SK-N-SH treated with all-trans-retinoic acid at 6 μM for 48 hours (cell line): ENCODE data around the gene RBM3.
"Not testable (repeated sequence)": the region's sequence is repeated elsewhere in the genome, so short reads cannot be mapped to it uniquely, and the experiment has no call there.

ENCODE experiments used
- ATAC-seq: fragments of 200-7000 bp; cut with Tn5 transposase; 3 replicates; pipeline ENCODE4 v1.9.1; 2020; ENCODE audit warnings: mild to moderate bottlenecking, moderate library complexity
- ARNTL ChIP-seq: fragments of 450-650 bp; formaldehyde crosslinking; IDR thresholded peaks from 2 replicates; pipeline ENCODE4 v1.5.0; 2020; ENCODE audit warnings: low read depth, mild to moderate bottlenecking, moderate library complexity, borderline replicate concordance
- BACH2 ChIP-seq: fragments of 250-450 bp; sonication (Bioruptor Pico); IDR thresholded peaks from 2 replicates; pipeline ENCODE4 v1.9.0; 2021; ENCODE audit warnings: mild to moderate bottlenecking, borderline replicate concordance
- CSDC2 ChIP-seq: fragments of 250-450 bp; sonication (Bioruptor Pico); IDR thresholded peaks from 2 replicates; pipeline ENCODE4 v1.5.0; 2020; ENCODE audit warnings: mild to moderate bottlenecking, moderate library complexity
- ESRRG ChIP-seq: fragments of 250-450 bp; sonication (Bioruptor Pico); IDR thresholded peaks from 2 replicates; pipeline ENCODE4 v1.6.1; 2021; ENCODE audit warnings: mild to moderate bottlenecking
- GLIS3 ChIP-seq: fragments of 250-450 bp; sonication (Bioruptor Pico); IDR thresholded peaks from 2 replicates; pipeline ENCODE4 v1.5.0; 2020; ENCODE audit warnings: mild to moderate bottlenecking, moderate library complexity
- ISL1 ChIP-seq: fragments of 250-450 bp; sonication (Bioruptor Pico); IDR thresholded peaks from 2 replicates; pipeline ENCODE4 v2.1.2; 2022; ENCODE audit warnings: mild to moderate bottlenecking, moderate library complexity
- OSR1 ChIP-seq: fragments of 250-450 bp; sonication (Bioruptor Pico); IDR thresholded peaks from 2 replicates; pipeline ENCODE4 v1.8.0; 2022; ENCODE audit warnings: moderate library complexity, mild to moderate bottlenecking, inconsistent platforms
- PPARA ChIP-seq: fragments of 250-450 bp; sonication (Bioruptor Pico); IDR thresholded peaks from 2 replicates; pipeline ENCODE4 v1.5.0; 2020; ENCODE audit warnings: mild to moderate bottlenecking, borderline replicate concordance
- RARB ChIP-seq: fragments of 250-450 bp; sonication (Bioruptor Pico); IDR thresholded peaks from 2 replicates; pipeline ENCODE4 v1.8.0; 2021; ENCODE audit warnings: mild to moderate bottlenecking, moderate library complexity
- SNAI2 ChIP-seq: fragments of 250-450 bp; sonication (Bioruptor Pico); IDR thresholded peaks from 2 replicates; pipeline ENCODE4 v1.5.0; 2020; ENCODE audit warnings: mild to moderate bottlenecking, moderate library complexity
- TOX ChIP-seq: fragments of 250-450 bp; sonication (Bioruptor Pico); IDR thresholded peaks from 2 replicates; pipeline ENCODE4 v1.8.0; 2021; ENCODE audit warnings: mild to moderate bottlenecking, moderate library complexity, borderline replicate concordance
- ZFP3 ChIP-seq: fragments of 250-450 bp; sonication (Bioruptor Pico); IDR thresholded peaks from 2 replicates; pipeline ENCODE4 v1.5.0; 2020; ENCODE audit warnings: mild to moderate bottlenecking, moderate library complexity
- ZFP30 ChIP-seq: fragments of 450-650 bp; formaldehyde crosslinking; IDR thresholded peaks from 2 replicates; pipeline ENCODE4 v1.5.0; 2022; ENCODE audit warnings: mild to moderate bottlenecking, moderate library complexity
- ZNF565 ChIP-seq: fragments of 450-650 bp; formaldehyde crosslinking; conservative IDR thresholded peaks from 2 replicates; pipeline ENCODE4 v1.5.0; 2020; ENCODE audit warnings: low read depth, mild to moderate bottlenecking, moderate library complexity
- ZNF70 ChIP-seq: fragments of 450-650 bp; formaldehyde crosslinking; IDR thresholded peaks from 2 replicates; pipeline ENCODE4 v1.5.0; 2020; ENCODE audit warnings: mild to moderate bottlenecking, moderate library complexity
- ZNF8 ChIP-seq: fragments of 450-650 bp; formaldehyde crosslinking; IDR thresholded peaks from 2 replicates; pipeline ENCODE4 v1.5.0; 2020; ENCODE audit warnings: mild to moderate bottlenecking, moderate library complexity
- TF ChIP-seq, protein P1 (sequence below): fragments of 250-450 bp; sonication (Bioruptor Pico); IDR thresholded peaks from 2 replicates; pipeline ENCODE4 v1.8.0; 2021; ENCODE audit warnings: low read depth, mild to moderate bottlenecking, moderate library complexity, borderline replicate concordance
- TF ChIP-seq, protein P2 (sequence below): fragments of 250-450 bp; sonication (Bioruptor Pico); IDR thresholded peaks from 2 replicates; pipeline ENCODE4 v1.5.0; 2020; ENCODE audit warnings: mild to moderate bottlenecking, moderate library complexity
- TF ChIP-seq, protein P3 (sequence below): fragments of 250-450 bp; sonication (Bioruptor Pico); IDR thresholded peaks from 2 replicates; pipeline ENCODE4 v1.5.1; 2021; ENCODE audit warnings: mild to moderate bottlenecking, moderate library complexity
- TF ChIP-seq, protein P4 (sequence below): fragments of 250-450 bp; sonication (Bioruptor Pico); IDR thresholded peaks from 2 replicates; pipeline ENCODE4 v1.5.1; 2020; ENCODE audit warnings: low read depth, mild to moderate bottlenecking, moderate library complexity

The RBM3 gene

DNA sequence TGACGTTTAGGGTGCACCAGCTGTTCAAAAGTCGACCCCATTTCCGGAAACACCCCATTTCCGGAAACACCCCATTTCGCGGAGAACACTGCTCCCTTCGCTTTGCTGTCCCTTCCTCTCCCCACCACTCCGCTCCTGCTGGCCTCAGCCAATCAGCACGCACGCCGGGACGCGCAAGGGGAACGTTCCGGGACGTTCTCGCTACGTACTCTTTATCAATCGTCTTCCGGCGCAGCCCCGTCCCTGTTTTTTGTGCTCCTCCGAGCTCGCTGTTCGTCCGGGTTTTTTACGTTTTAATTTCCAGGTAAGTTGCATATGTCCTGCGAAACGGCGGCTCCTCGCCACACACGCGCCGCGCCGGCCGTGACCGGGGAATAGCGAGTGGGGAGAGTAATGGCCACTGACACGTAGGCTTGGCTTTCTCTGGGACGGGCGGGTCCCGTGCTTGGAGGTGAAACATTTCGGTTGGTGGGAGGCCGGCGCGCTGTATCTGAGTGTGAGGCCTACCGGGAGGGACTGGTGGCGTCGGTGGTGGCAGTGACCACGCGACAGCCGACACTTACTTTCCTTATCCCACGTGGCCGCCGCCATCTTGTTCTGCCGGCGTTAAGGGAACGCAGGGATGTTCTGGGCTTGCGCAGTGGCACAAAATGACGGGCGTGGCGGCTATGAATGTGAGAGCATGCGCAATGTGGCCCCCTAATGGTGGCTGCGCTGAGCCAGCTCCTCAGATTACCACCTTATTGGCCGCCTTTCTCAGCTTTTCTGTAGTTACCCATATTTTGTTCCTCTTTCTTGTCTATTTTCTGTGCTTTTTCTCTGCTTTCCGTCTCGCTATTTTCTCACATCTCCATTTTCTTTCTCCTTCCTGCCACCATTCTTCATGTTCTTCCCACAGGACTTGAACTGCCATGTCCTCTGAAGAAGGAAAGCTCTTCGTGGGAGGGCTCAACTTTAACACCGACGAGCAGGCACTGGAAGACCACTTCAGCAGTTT, at the start of gene RBM3:
TSS of gene RBM3 (plus strand) at position 215 of the 997 bp plus-strand sequence. CDS start at position 912, 697 bp downstream.
- ATAC-seq: peak; percentile 98
- TF ChIP-seq GLIS3 (CRISPR knock-in tag): 0 out of 2 replicates have a peak, but pooled peaks have one; percentile 70
- TF ChIP-seq, protein P1, sequence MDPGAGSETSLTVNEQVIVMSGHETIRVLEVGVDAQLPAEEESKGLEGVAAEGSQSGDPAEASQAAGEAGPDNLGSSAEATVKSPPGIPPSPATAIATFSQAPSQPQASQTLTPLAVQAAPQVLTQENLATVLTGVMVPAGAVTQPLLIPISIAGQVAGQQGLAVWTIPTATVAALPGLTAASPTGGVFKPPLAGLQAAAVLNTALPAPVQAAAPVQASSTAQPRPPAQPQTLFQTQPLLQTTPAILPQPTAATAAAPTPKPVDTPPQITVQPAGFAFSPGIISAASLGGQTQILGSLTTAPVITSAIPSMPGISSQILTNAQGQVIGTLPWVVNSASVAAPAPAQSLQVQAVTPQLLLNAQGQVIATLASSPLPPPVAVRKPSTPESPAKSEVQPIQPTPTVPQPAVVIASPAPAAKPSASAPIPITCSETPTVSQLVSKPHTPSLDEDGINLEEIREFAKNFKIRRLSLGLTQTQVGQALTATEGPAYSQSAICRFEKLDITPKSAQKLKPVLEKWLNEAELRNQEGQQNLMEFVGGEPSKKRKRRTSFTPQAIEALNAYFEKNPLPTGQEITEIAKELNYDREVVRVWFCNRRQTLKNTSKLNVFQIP (CRISPR knock-in tag): no peak

DNA sequence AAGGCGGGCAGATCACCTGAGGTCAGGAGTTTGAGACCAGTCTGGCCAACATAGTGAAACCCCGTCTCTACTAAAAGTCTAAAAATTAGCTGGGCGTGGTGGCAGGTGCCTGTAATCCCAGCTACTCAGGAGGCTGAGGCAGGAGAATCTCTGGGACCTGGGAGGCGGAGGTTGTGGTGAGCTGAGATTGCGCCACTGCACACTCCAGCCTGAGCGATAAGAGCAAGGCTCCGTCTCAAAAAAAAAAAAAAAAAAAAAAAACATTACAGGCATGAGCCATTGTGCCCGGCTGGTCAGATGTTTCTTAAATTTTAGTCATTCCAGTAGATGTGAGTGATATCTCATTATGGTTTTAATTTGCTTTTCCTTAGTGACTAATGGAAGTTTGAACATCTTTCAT, 48.4 kb upstream of the RBM3 start:
- not testable (repeated sequence) for ATAC-seq

DNA sequence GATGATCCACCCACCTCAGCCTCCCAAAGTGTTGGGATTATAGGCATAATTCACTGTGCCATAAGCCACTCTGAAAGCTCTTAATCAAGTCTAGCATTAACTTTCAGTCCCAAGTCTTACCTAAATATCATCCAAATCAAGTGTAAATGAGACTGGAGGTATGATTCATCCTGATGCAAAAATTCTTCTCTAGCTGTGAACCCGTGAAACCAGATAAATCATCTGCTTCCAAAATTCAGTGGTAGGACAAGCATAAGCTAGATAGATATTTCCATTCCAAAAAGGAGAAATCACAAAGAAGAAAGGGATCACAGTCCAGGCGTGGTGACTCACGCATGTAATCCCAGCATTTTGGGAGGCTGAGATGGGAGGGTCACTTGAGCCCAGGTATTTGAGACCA, 43.5 kb upstream of the RBM3 start:
- TF ChIP-seq CSDC2 (CRISPR knock-in tag) (no peak), ZNF8 (CRISPR knock-in tag) (no peak), TOX (no peak), OSR1 (no peak), ZFP30 (CRISPR knock-in tag) (no peak), PPARA (no peak), GLIS3 (CRISPR knock-in tag) (no peak)
- TF ChIP-seq, protein P1 (CRISPR knock-in tag): no peak
- TF ChIP-seq, protein P2, sequence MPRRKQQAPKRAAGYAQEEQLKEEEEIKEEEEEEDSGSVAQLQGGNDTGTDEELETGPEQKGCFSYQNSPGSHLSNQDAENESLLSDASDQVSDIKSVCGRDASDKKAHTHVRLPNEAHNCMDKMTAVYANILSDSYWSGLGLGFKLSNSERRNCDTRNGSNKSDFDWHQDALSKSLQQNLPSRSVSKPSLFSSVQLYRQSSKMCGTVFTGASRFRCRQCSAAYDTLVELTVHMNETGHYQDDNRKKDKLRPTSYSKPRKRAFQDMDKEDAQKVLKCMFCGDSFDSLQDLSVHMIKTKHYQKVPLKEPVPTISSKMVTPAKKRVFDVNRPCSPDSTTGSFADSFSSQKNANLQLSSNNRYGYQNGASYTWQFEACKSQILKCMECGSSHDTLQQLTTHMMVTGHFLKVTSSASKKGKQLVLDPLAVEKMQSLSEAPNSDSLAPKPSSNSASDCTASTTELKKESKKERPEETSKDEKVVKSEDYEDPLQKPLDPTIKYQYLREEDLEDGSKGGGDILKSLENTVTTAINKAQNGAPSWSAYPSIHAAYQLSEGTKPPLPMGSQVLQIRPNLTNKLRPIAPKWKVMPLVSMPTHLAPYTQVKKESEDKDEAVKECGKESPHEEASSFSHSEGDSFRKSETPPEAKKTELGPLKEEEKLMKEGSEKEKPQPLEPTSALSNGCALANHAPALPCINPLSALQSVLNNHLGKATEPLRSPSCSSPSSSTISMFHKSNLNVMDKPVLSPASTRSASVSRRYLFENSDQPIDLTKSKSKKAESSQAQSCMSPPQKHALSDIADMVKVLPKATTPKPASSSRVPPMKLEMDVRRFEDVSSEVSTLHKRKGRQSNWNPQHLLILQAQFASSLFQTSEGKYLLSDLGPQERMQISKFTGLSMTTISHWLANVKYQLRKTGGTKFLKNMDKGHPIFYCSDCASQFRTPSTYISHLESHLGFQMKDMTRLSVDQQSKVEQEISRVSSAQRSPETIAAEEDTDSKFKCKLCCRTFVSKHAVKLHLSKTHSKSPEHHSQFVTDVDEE (CRISPR knock-in tag): no peak
- ATAC-seq: no peak

DNA sequence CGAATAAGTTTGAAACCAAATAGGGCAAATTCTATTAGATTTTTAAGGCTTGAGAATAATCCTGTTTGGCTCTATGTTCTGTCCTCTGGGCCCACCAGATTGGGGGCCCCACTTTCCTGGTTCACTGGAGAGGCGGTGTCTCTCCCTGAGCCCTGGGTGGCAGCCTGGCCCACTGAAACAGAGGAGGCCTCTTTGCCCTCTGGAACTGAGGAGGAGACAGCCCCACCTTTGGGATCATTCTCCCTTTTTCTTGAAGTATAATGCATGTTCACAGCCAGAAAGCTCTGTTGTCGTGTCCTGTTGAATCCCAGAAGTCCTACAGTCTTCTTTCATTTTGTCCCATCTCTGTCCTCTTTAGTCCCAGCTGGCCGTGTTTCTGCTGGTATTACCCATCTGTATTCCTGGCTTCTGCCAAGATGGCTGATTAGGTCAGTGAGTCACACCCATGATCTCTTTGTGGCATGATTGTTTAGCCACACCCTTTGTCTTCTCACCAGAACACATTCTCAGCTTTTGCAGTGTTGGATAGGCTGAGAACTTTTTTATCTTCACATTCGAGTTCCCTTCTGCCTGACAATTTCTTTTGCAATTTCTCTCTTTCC, 42.8 kb upstream of the RBM3 start:
- peak; percentile 73 for ATAC-seq
- TF ChIP-seq CSDC2 (CRISPR knock-in tag): no peak
- TF ChIP-seq ZFP30 (CRISPR knock-in tag): no peak
- TF ChIP-seq ZNF565 (CRISPR knock-in tag): no peak
- no peak for TF ChIP-seq ISL1 (CRISPR knock-in tag)
- TF ChIP-seq, protein P2 (CRISPR knock-in tag): no peak
- TF ChIP-seq OSR1: no peak
- no peak for TF ChIP-seq BACH2 (CRISPR knock-in tag)
- TF ChIP-seq ZNF70 (CRISPR knock-in tag): no peak
- no peak for TF ChIP-seq TOX
- TF ChIP-seq, protein P3, sequence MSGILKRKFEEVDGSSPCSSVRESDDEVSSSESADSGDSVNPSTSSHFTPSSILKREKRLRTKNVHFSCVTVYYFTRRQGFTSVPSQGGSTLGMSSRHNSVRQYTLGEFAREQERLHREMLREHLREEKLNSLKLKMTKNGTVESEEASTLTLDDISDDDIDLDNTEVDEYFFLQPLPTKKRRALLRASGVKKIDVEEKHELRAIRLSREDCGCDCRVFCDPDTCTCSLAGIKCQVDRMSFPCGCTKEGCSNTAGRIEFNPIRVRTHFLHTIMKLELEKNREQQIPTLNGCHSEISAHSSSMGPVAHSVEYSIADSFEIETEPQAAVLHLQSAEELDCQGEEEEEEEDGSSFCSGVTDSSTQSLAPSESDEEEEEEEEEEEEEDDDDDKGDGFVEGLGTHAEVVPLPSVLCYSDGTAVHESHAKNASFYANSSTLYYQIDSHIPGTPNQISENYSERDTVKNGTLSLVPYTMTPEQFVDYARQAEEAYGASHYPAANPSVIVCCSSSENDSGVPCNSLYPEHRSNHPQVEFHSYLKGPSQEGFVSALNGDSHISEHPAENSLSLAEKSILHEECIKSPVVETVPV (CRISPR knock-in tag): no peak
- TF ChIP-seq RARB (CRISPR knock-in tag): no peak
- TF ChIP-seq, protein P4, sequence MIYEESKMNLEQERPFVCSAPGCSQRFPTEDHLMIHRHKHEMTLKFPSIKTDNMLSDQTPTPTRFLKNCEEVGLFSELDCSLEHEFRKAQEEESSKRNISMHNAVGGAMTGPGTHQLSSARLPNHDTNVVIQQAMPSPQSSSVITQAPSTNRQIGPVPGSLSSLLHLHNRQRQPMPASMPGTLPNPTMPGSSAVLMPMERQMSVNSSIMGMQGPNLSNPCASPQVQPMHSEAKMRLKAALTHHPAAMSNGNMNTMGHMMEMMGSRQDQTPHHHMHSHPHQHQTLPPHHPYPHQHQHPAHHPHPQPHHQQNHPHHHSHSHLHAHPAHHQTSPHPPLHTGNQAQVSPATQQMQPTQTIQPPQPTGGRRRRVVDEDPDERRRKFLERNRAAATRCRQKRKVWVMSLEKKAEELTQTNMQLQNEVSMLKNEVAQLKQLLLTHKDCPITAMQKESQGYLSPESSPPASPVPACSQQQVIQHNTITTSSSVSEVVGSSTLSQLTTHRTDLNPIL (CRISPR knock-in tag): no peak
- TF ChIP-seq GLIS3 (CRISPR knock-in tag): no peak
- TF ChIP-seq SNAI2 (CRISPR knock-in tag): no peak
- no peak for TF ChIP-seq ZFP3 (CRISPR knock-in tag)
- TF ChIP-seq ARNTL: no peak
- no peak for TF ChIP-seq ESRRG
- TF ChIP-seq, protein P1 (CRISPR knock-in tag): no peak
- no peak for TF ChIP-seq PPARA
